Gastrocnemius medialis (tissue), 4 donors: ENCODE measurements around the gene BHLHA15. TPM values are rescaled to one million over a fixed set of nuclear protein-coding genes. Genes with fewer than 3 reads are reported as not detected.
"Not testable (repeated sequence)": the region's sequence is repeated elsewhere in the genome, so short reads cannot be mapped to it uniquely, and the experiment has no call there.

Source experiments
- ATAC-seq, 2 donors: fragments of 150-250 bp; one replicate each; pipeline ENCODE4 v1.9.1; 2016
- DNase-seq, 2 donors: peaks; one replicate each; pipeline ENCODE4 v3.0.0-alpha.2; 2019
- H3K27ac ChIP-seq, 4 donors: fragments of 200-600 bp; sonication (generic); 1 replicate in 1 of 4; 2 replicates in 3 of 4; pipeline ENCODE4 v1.5.1; 2016 to 2018; ENCODE audit warnings: mild to moderate bottlenecking in 2 of 4, moderate library complexity in 1 of 4
- H3K27me3 ChIP-seq, 3 donors: fragments of 200-600 bp; sonication (generic) in 2 of 3; 1 replicate in 1 of 3; 2 replicates in 2 of 3; pipeline versions ENCODE4 v1.5.1 to v1.6.0; 2016 to 2019; ENCODE audit warnings: mild to moderate bottlenecking in 1 of 3, moderate library complexity in 1 of 3
- H3K36me3 ChIP-seq, 2 donors: fragments of 200-600 bp; sonication (generic) in 1 of 2; one replicate each; pipeline ENCODE4 v1.5.1; 2017 to 2018
- H3K4me1 ChIP-seq, 2 donors: fragments of 200-600 bp; sonication (generic) in 1 of 2; one replicate each; pipeline ENCODE4 v1.5.1; 2016 to 2017; ENCODE audit warnings: mild to moderate bottlenecking in 2 of 2
- H3K4me3 ChIP-seq, 4 donors: fragments of 200-600 bp; sonication (generic) in 3 of 4; 1 replicate in 1 of 4; 2 replicates in 3 of 4; pipeline ENCODE4 v1.5.1; 2016 to 2019; ENCODE audit warnings: mild to moderate bottlenecking in 2 of 4
- H3K9me3 ChIP-seq, 3 donors: fragments of 200-600 bp; sonication (generic) in 2 of 3; 1 replicate in 1 of 3; 2 replicates in 2 of 3; pipeline ENCODE4 v1.5.1; 2016 to 2019
- CTCF ChIP-seq, 5 experiments: fragments of 450-650 bp in 3 of 5; fragments of 200-600 bp in 2 of 5; sonication (generic) in 2 of 5; IDR thresholded peaks in 4 of 5; conservative IDR thresholded peaks in 1 of 5; 1 replicate in 4 of 5; 2 replicates in 1 of 5; pipeline ENCODE4 v1.5.1; 2016 to 2019; ENCODE audit warnings: antibody characterized with exemption in 5 of 5, mild to moderate bottlenecking in 3 of 5, moderate library complexity in 3 of 5
- POLR2A ChIP-seq, 2 donors: fragments of 450-650 bp; IDR thresholded peaks; one replicate each; pipeline ENCODE4 v1.6.1; 2017; ENCODE audit warnings: antibody characterized with exemption in 2 of 2, mild to moderate bottlenecking in 2 of 2, moderate library complexity in 2 of 2
- in situ Hi-C, 4 donors: fragments of 200-750 bp; cut with MboI; loops; one replicate each; pipeline versions ENCODE4 v1.15.0 to v1.8.0; 2017; ENCODE audit warnings: low sequenced_read_pairs in 4 of 4
- intact Hi-C: fragments of 100-400 bp; cut with DNase I; formaldehyde crosslinking; loops from one replicate; pipeline ENCODE4 v1.15.1; 2023; ENCODE audit warnings: low total_unique reads
- total RNA-seq, 4 donors: library from RNA; depleted of rRNA; stranded (reverse); fragments of >200 nt; gene quantifications; one replicate each; pipeline versions ENCODE4 v1.1.0 to v1.2.3, GENCODE V29; 2016

BHLHA15 gene
- total RNA-seq, 4 donors from 2014 or later: 1.6 to 2.1 (median 1.8) TPM; not detected in 1

- intact Hi-C loops (no loop called here), in situ Hi-C loops (no loop called here)
- peaks cover 6 to 13% (median 11%) of the 10 kb centered on the region in 3 donors for H3K27me3 ChIP-seq
- no peaks in the 10 kb centered on the region for H3K9me3 ChIP-seq
- no peak overlapping the region for H3K27ac ChIP-seq
- H3K36me3 ChIP-seq: no peaks in the 10 kb centered on the region
- peaks cover 0 to 4% of the 10 kb centered on the region in 2 donors for H3K4me1 ChIP-seq
- no peak overlapping the region for H3K4me3 ChIP-seq
- TF ChIP-seq POLR2A (IDR thresholded peaks at IDR 0.05) (no peak), CTCF (IDR thresholded peaks at IDR 0.05 in 4 of 5, conservative IDR thresholded peaks at IDR 0.05 in 1 of 5) (no peak)
- DNase-seq (peak in 1 of 2 donors; percentile 11), ATAC-seq (no peak)
Measured at GRCh38 chr7:98214811-98215321, 3.6 kb downstream of the BHLHA15 start.

GRCh38 chr7:98215561-98216495, 4.6 kb downstream of the BHLHA15 start:
- Histone ChIP-seq H3K27me3 (peaks cover 6 to 8% (median 6%) of the 10 kb centered on the region in 3 donors), H3K4me3 (no peak overlapping the region), H3K36me3 (peaks cover 0 to 3% of the 10 kb centered on the region in 2 donors), H3K27ac (no peak overlapping the region), H3K4me1 (no peaks in the 10 kb centered on the region), H3K9me3 (no peaks in the 10 kb centered on the region)
- in situ Hi-C loops: no loop called here
- no peak for TF ChIP-seq POLR2A (IDR thresholded peaks at IDR 0.05)
- TF ChIP-seq CTCF (IDR thresholded peaks at IDR 0.05 in 4 of 5, conservative IDR thresholded peaks at IDR 0.05 in 1 of 5): no peak
- no peak for DNase-seq
- intact Hi-C loops: no loop called here
- ATAC-seq: no peak

- H3K9me3 ChIP-seq: no peaks in the 10 kb centered on the region
- no peak overlapping the region for H3K27ac ChIP-seq
- H3K4me3 ChIP-seq: no peak overlapping the region
- H3K27me3 ChIP-seq: no peaks in the 10 kb centered on the region
- in situ Hi-C loops: no loop called here
- ATAC-seq (no peak), DNase-seq (peak in 1 of 2 donors; percentile 9)
- intact Hi-C loops: no loop called here
- no peaks in the 10 kb centered on the region for H3K4me1 ChIP-seq
- H3K36me3 ChIP-seq: peaks cover 0 to 15% of the 10 kb centered on the region in 2 donors
- no peak for TF ChIP-seq CTCF (IDR thresholded peaks at IDR 0.05 in 4 of 5, conservative IDR thresholded peaks at IDR 0.05 in 1 of 5)
Measured at GRCh38 chr7:98216941-98217622, 5.8 kb downstream of the BHLHA15 start.

- no peaks in the 10 kb centered on the region for H3K27me3 ChIP-seq
- TF ChIP-seq POLR2A (IDR thresholded peaks at IDR 0.05): no peak
- no peak for TF ChIP-seq CTCF (IDR thresholded peaks at IDR 0.05 in 4 of 5, conservative IDR thresholded peaks at IDR 0.05 in 1 of 5)
- no peaks in the 10 kb centered on the region for H3K4me1 ChIP-seq
- H3K36me3 ChIP-seq: peaks cover 0 to 19% of the 10 kb centered on the region in 2 donors
- ATAC-seq: no peak
- DNase-seq: no peak
- no peak overlapping the region for H3K4me3 ChIP-seq
- no peaks in the 10 kb centered on the region for H3K9me3 ChIP-seq
- in situ Hi-C loops: no loop called here
- no peak overlapping the region for H3K27ac ChIP-seq
- intact Hi-C loops: no loop called here
Measured at GRCh38 chr7:98217623-98218582, 6.7 kb downstream of the BHLHA15 start.

GRCh38 chr7:98219382-98219781, 8.1 kb downstream of the BHLHA15 start:
- H3K36me3 ChIP-seq: peaks cover 0 to 19% of the 10 kb centered on the region in 2 donors
- in situ Hi-C loops, H3K4me1 ChIP-seq, H3K4me3 ChIP-seq, intact Hi-C loops, ATAC-seq, H3K9me3 ChIP-seq, H3K27me3 ChIP-seq, DNase-seq, H3K27ac ChIP-seq: not testable (repeated sequence)
